ENCODE results near the gene METTL5. TPM values are rescaled to one million over a fixed set of nuclear protein-coding genes. Genes with fewer than 3 reads are reported as not detected.

The METTL5 gene
- total RNA-seq, 2 donors from 2014 or later, result 22.9 to 29.4 TPM

GRCh38 chr2:169795181-169795580 lies 29.5 kb downstream of the METTL5 start:
- Mint-ChIP-seq H3K36me3 (ENCODE audit: low read depth) (no peaks in the 10 kb centered on the region), H3K27me3 (peaks cover 7% of the 10 kb centered on the region), H3K27ac (no peak overlapping the region), H3K4me1 (peaks cover 13% of the 10 kb centered on the region), H3K4me3 (no peak overlapping the region)
- H3K9me3 ChIP-seq (ENCODE audit: control insufficient read depth, low read length, poor library complexity, severe bottlenecking), result no peaks in the 10 kb centered on the region
- ATAC-seq (no peak), DNase-seq (no peak)

GRCh38 chr2:169790581-169790980 lies 34.1 kb downstream of the METTL5 start:
- DNase-seq (no peak), ATAC-seq (no peak)
- H3K27ac Mint-ChIP-seq, result no peak overlapping the region
- H3K9me3 ChIP-seq (ENCODE audit: control insufficient read depth, low read length, poor library complexity, severe bottlenecking), result no peaks in the 10 kb centered on the region
- H3K4me1 Mint-ChIP-seq, result peaks cover 5% of the 10 kb centered on the region
- no peaks in the 10 kb centered on the region for H3K36me3 Mint-ChIP-seq (ENCODE audit: low read depth)
- no peak overlapping the region for H3K4me3 Mint-ChIP-seq
- peaks cover 26% of the 10 kb centered on the region for H3K27me3 Mint-ChIP-seq

GRCh38 chr2:169782513-169782912 lies 42.2 kb downstream of the METTL5 start:
- Mint-ChIP-seq H3K27ac (no peak overlapping the region), H3K27me3 (peaks cover 14% of the 10 kb centered on the region), H3K4me1 (no peaks in the 10 kb centered on the region), H3K4me3 (no peak overlapping the region), H3K36me3 (ENCODE audit: low read depth) (peaks cover 2% of the 10 kb centered on the region)
- ATAC-seq (no peak), DNase-seq (no peak)
- H3K9me3 ChIP-seq (ENCODE audit: control insufficient read depth, low read length, poor library complexity, severe bottlenecking), result no peaks in the 10 kb centered on the region

- Mint-ChIP-seq H3K4me3 (no peak overlapping the region), H3K36me3 (ENCODE audit: low read depth) (peaks cover 2% of the 10 kb centered on the region), H3K4me1 (no peaks in the 10 kb centered on the region), H3K27ac (no peak overlapping the region), H3K27me3 (peaks cover 14% of the 10 kb centered on the region)
- no peaks in the 10 kb centered on the region for H3K9me3 ChIP-seq (ENCODE audit: control insufficient read depth, low read length, poor library complexity, severe bottlenecking)
- DNase-seq (no peak), ATAC-seq (no peak)
These were observed 43.3 kb downstream of the METTL5 start for GRCh38 chr2:169781249-169782013.

- no peak overlapping the region for H3K4me3 Mint-ChIP-seq
- peaks cover 14% of the 10 kb centered on the region for H3K27me3 Mint-ChIP-seq
- no peaks in the 10 kb centered on the region for H3K9me3 ChIP-seq (ENCODE audit: control insufficient read depth, low read length, poor library complexity, severe bottlenecking)
- DNase-seq, result no peak
- no peak for ATAC-seq
- H3K36me3 Mint-ChIP-seq (ENCODE audit: low read depth), result peaks cover 2% of the 10 kb centered on the region
- H3K4me1 Mint-ChIP-seq, result no peaks in the 10 kb centered on the region
- no peak overlapping the region for H3K27ac Mint-ChIP-seq
These were observed 46.3 kb downstream of the METTL5 start for GRCh38 chr2:169778446-169778845.

GRCh38 chr2:169776252-169776761 lies 48.4 kb downstream of the METTL5 start:
- ATAC-seq, result no peak

GRCh38 chr2:169775765-169776164 lies 48.9 kb downstream of the METTL5 start:
- Mint-ChIP-seq H3K27me3 (no peaks in the 10 kb centered on the region), H3K4me3 (no peak overlapping the region), H3K36me3 (ENCODE audit: low read depth) (peaks cover 2% of the 10 kb centered on the region), H3K4me1 (no peaks in the 10 kb centered on the region), H3K27ac (no peak overlapping the region)
- ATAC-seq, result no peak
- DNase-seq, result no peak
- no peaks in the 10 kb centered on the region for H3K9me3 ChIP-seq (ENCODE audit: control insufficient read depth, low read length, poor library complexity, severe bottlenecking)

More at GRCh38 chr2:169776252-169776761, 48.4 kb downstream of the METTL5 start:
- H3K9me3 ChIP-seq (ENCODE audit: control insufficient read depth, low read length, poor library complexity, severe bottlenecking), result no peaks in the 10 kb centered on the region
- no peak for DNase-seq
- Mint-ChIP-seq H3K4me3 (no peak overlapping the region), H3K27ac (no peak overlapping the region), H3K36me3 (ENCODE audit: low read depth) (peaks cover 2% of the 10 kb centered on the region), H3K4me1 (no peaks in the 10 kb centered on the region), H3K27me3 (peaks cover 3% of the 10 kb centered on the region)

- DNase-seq (no peak), ATAC-seq (no peak)
- H3K27me3 Mint-ChIP-seq, result no peaks in the 10 kb centered on the region
- no peaks in the 10 kb centered on the region for H3K4me1 Mint-ChIP-seq
- H3K4me3 Mint-ChIP-seq, result no peak overlapping the region
- H3K36me3 Mint-ChIP-seq (ENCODE audit: low read depth), result peaks cover 2% of the 10 kb centered on the region
- H3K27ac Mint-ChIP-seq, result no peak overlapping the region
- no peaks in the 10 kb centered on the region for H3K9me3 ChIP-seq (ENCODE audit: control insufficient read depth, low read length, poor library complexity, severe bottlenecking)
These were observed 49.4 kb downstream of the METTL5 start for GRCh38 chr2:169775354-169775753.

GRCh38 chr2:169772651-169773050 lies 52.1 kb downstream of the METTL5 start:
- no peaks in the 10 kb centered on the region for H3K9me3 ChIP-seq (ENCODE audit: control insufficient read depth, low read length, poor library complexity, severe bottlenecking)
- DNase-seq (no peak), ATAC-seq (no peak)
- no peak overlapping the region for H3K4me3 Mint-ChIP-seq
- no peaks in the 10 kb centered on the region for H3K27me3 Mint-ChIP-seq
- no peak overlapping the region for H3K27ac Mint-ChIP-seq
- H3K4me1 Mint-ChIP-seq, result peaks cover 4% of the 10 kb centered on the region
- no peaks in the 10 kb centered on the region for H3K36me3 Mint-ChIP-seq (ENCODE audit: low read depth)

GRCh38 chr2:169771612-169772011 lies 53.1 kb downstream of the METTL5 start:
- Mint-ChIP-seq H3K4me1 (peaks cover 10% of the 10 kb centered on the region), H3K27me3 (peaks cover 3% of the 10 kb centered on the region), H3K27ac (no peak overlapping the region), H3K4me3 (no peak overlapping the region), H3K36me3 (ENCODE audit: low read depth) (no peaks in the 10 kb centered on the region)
- DNase-seq, result no peak
- ATAC-seq, result no peak
- no peaks in the 10 kb centered on the region for H3K9me3 ChIP-seq (ENCODE audit: control insufficient read depth, low read length, poor library complexity, severe bottlenecking)

- ATAC-seq (no peak), DNase-seq (no peak)
- H3K27ac Mint-ChIP-seq, result no peak overlapping the region
These were observed 53.7 kb downstream of the METTL5 start for GRCh38 chr2:169771021-169771420.

GRCh38 chr2:169768262-169768995 lies 56.3 kb downstream of the METTL5 start:
- no peaks in the 10 kb centered on the region for H3K36me3 Mint-ChIP-seq (ENCODE audit: low read depth)
- H3K9me3 ChIP-seq (ENCODE audit: control insufficient read depth, low read length, poor library complexity, severe bottlenecking), result no peaks in the 10 kb centered on the region
- peak; percentile 13 to 21 (median 15) for DNase-seq
- peaks cover 4% of the 10 kb centered on the region for H3K27me3 Mint-ChIP-seq
- H3K27ac Mint-ChIP-seq, result peak overlapping the region; percentile 29
- H3K4me3 Mint-ChIP-seq, result peak overlapping the region; percentile 88
- H3K4me1 Mint-ChIP-seq, result peaks cover 12% of the 10 kb centered on the region
- peak; percentile 66 for ATAC-seq

More at GRCh38 chr2:169771021-169771420, 53.7 kb downstream of the METTL5 start:
- H3K9me3 ChIP-seq (ENCODE audit: control insufficient read depth, low read length, poor library complexity, severe bottlenecking), result no peaks in the 10 kb centered on the region
- H3K4me3 Mint-ChIP-seq, result no peak overlapping the region
- H3K4me1 Mint-ChIP-seq, result peaks cover 12% of the 10 kb centered on the region
- H3K36me3 Mint-ChIP-seq (ENCODE audit: low read depth), result no peaks in the 10 kb centered on the region
- H3K27me3 Mint-ChIP-seq, result peaks cover 4% of the 10 kb centered on the region

- Mint-ChIP-seq H3K36me3 (ENCODE audit: low read depth) (no peaks in the 10 kb centered on the region), H3K27me3 (peaks cover 10% of the 10 kb centered on the region), H3K4me1 (peaks cover 12% of the 10 kb centered on the region), H3K4me3 (peak overlapping the region; percentile 88), H3K27ac (peak overlapping the region; percentile 29)
- H3K9me3 ChIP-seq (ENCODE audit: control insufficient read depth, low read length, poor library complexity, severe bottlenecking), result no peaks in the 10 kb centered on the region
- DNase-seq (peak in 2 of 3 donors; percentile 16 to 42), ATAC-seq (peak; percentile 77)
These were observed 57.3 kb downstream of the METTL5 start for GRCh38 chr2:169767243-169767888.
